Fibroblast of the aortic adventitia (primary cell): ENCODE results near the gene SMC3. TPM values are rescaled to one million over a fixed set of nuclear protein-coding genes. Genes with fewer than 3 reads are reported as not detected.
A peak's percentile ranks its signal among the peaks of the same experiment; 100 is the strongest.

Experiments used
- DNase-seq: peaks from one replicate; pipeline ENCODE4 v3.0.0-alpha.2; 2010; ENCODE audit warnings: low read depth
- H3K4me3 ChIP-seq: 2 replicates; pipeline ENCODE4 v1.5.1; 2011; ENCODE audit warnings: low read depth, mild to moderate bottlenecking, control low read depth, low read length, moderate library complexity
- total RNA-seq: library from RNA; depleted of rRNA; stranded (reverse); fragments of >200 nt; gene quantifications from 2 replicates; pipeline ENCODE4 v1.2.3, GENCODE V29; 2012; ENCODE audit warnings: low replicate concordance
- TF ChIP-seq, protein P1 (sequence below): IDR thresholded peaks from 2 replicates; pipeline ENCODE4 v1.5.1; 2011; ENCODE audit warnings: mild to moderate bottlenecking, low read length, control low read depth, inconsistent platforms; ENCODE audit not compliant: insufficient read depth

Gene SMC3
- total RNA-seq, 1 donor = 49.3 TPM

DNA sequence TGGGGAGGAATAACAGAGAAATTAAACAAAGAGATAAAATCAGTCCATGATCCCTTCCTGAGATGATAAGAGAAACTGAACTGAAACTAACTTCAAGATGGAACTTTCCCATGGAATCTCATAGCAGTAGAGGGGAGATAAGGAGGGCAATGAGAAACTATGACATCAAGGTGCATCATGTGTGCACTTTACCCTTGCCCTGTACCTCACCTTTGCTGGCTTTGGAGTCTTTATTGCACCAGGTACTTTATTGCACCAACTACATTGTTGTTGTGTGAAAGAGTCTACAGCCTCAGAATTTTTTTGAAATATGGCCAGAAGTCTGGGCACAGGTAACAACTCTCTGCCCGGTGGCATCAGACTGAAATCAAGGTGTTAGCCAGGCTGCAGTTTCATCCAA is 11.2 kb upstream of the SMC3 start:
- TF ChIP-seq, protein P1, sequence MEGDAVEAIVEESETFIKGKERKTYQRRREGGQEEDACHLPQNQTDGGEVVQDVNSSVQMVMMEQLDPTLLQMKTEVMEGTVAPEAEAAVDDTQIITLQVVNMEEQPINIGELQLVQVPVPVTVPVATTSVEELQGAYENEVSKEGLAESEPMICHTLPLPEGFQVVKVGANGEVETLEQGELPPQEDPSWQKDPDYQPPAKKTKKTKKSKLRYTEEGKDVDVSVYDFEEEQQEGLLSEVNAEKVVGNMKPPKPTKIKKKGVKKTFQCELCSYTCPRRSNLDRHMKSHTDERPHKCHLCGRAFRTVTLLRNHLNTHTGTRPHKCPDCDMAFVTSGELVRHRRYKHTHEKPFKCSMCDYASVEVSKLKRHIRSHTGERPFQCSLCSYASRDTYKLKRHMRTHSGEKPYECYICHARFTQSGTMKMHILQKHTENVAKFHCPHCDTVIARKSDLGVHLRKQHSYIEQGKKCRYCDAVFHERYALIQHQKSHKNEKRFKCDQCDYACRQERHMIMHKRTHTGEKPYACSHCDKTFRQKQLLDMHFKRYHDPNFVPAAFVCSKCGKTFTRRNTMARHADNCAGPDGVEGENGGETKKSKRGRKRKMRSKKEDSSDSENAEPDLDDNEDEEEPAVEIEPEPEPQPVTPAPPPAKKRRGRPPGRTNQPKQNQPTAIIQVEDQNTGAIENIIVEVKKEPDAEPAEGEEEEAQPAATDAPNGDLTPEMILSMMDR = no peak
- DNase-seq = no peak
- H3K4me3 ChIP-seq = no peak overlapping the region

DNA sequence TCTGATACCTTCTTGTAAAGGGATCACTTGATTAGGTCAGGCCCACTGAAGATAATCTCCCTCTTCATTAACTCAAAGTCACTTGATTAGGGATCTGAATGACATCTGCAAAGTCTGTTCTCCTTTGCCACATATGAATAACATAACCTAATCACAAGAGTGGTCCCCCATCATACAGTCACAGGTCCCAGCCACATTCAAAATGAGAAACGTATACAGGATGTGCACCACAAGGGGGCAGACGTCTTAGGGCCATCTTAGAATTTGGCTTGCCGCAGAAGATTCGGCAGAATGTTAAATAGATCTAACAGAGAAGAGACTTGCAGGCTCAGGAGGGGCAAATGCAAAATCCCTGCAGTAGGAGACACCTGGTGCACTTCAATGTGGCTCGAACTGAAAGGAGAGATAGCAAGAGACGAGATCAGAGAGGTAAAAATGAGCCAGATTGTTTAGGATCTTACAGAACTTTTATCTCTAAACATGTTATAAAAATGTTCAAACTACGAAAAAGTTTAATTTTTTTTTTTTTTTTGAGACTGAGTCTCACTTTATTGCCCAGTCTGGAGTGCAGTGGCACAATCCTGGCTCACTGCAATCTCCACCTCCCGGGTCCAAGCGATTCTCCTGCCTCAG is 10.4 kb upstream of the SMC3 start:
- peak; percentile 72 for DNase-seq
- H3K4me3 ChIP-seq = no peak overlapping the region
- TF ChIP-seq, protein P1 = peak; percentile 83

DNA sequence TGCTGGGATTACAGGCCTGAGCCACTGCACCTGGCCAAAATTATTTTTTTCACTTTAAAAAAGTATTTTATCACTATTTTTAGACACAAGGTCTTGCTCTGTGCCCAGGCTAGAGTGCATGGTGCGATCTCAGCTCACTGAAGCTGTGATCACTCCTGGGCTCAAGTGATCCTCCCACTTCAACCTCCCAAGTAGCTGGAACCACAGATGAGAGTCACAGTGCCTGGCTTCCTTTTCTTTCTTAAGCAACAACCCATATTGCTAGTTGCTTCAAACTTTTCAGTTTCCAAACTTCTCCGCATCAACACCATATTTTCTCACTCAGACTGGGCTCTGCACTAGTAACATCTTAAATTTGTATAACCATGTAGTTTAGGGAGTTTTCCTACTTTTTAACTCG is 9.5 kb upstream of the SMC3 start:
- H3K4me3 ChIP-seq = no peak overlapping the region
- TF ChIP-seq, protein P1 = no peak
- no peak for DNase-seq

DNA sequence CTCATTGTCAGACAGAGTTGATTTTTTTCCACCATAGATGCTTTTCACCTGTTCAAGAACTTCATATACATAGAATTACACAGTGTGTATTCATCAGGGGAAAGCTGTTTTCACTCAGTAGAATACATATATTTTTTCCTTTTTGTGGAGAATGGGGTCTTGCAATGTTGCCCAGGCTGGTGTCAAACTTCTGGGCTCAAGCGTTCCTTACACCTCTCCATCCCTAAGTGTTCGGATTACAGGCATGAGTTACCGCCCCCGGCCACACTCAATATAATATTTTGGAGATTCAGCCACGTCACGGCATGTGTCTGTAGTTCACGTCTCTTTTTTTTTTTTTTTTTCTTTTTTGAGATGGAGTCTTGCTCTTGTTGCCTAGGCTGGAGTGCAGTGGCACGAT is 7.5 kb upstream of the SMC3 start:
- no peak for DNase-seq
- TF ChIP-seq, protein P1 = no peak
- no peak overlapping the region for H3K4me3 ChIP-seq

DNA sequence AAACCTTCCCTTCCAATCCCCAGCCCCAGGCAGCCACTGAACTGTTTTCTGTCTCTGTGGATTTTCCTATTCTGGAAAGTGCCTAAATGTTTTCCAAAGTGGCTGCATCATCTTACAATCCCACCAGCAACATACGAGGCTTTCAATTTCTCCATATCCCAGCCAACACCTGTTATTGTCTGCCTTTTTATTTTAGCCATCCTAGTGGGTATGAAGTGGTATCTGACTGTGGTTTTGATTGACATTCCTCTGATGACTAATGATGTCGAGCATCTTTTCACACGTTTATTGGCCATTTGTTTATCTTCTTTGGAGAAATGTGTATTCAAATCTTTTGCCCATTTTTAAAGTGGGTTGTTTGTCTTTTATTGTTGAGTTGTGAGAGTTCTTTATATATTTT is 6.2 kb upstream of the SMC3 start:
- no peak for DNase-seq
- no peak overlapping the region for H3K4me3 ChIP-seq
- TF ChIP-seq, protein P1 = no peak

DNA sequence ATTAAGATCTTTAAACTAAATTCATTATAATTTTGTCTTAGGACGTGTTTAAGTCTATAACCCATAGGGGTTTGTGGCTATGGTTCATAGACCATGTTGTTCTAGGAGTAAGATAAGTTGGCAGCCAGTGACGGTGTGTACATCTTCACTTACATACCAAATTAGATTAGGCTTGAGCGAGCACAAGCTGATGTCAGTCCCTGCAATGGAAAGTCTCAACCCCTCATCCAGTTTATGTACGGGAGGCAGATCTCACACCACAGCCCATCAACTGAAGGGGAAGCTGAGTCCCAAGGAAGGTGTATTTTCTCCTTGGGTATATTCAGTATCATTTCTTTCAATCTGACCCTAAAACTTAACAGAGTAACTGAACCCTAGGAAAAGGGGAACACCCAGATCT is 5.1 kb upstream of the SMC3 start:
- H3K4me3 ChIP-seq = no peak overlapping the region
- DNase-seq = no peak
- TF ChIP-seq, protein P1 = no peak

DNA sequence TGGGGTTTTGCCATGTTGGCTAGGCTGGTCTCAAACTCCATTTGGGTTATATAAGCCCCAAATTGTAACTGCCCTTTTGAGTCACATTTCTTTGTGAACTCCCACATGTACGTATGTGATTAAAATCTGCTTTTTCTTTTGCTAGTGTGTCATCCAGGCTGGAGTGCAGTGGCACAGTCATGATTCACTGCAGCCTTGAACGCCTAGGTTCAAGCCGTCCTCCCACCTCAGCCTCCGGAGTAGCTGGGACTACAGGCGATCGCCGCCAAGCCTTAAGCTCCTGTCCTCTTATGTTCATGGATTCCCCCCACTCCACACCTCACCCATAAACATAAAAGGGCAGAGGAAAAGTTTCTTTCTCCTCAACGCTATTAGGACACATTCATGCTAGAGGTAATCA is 4.4 kb upstream of the SMC3 start:
- DNase-seq = no peak
- TF ChIP-seq, protein P1 = no peak
- H3K4me3 ChIP-seq = no peak overlapping the region
